GM19238 (cell line): ENCODE results near the gene CYP2A6.
"Not testable (repeated sequence)": the region's sequence is repeated elsewhere in the genome, so short reads cannot be mapped to it uniquely, and the experiment has no call there.

ENCODE experiments used
- DNase-seq: peaks from one replicate; pipeline ENCODE4 v3.0.0; 2011; ENCODE audit warnings: low spot score; ENCODE audit not compliant: insufficient read length

CYP2A6 gene, protein sequence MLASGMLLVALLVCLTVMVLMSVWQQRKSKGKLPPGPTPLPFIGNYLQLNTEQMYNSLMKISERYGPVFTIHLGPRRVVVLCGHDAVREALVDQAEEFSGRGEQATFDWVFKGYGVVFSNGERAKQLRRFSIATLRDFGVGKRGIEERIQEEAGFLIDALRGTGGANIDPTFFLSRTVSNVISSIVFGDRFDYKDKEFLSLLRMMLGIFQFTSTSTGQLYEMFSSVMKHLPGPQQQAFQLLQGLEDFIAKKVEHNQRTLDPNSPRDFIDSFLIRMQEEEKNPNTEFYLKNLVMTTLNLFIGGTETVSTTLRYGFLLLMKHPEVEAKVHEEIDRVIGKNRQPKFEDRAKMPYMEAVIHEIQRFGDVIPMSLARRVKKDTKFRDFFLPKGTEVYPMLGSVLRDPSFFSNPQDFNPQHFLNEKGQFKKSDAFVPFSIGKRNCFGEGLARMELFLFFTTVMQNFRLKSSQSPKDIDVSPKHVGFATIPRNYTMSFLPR

DNA sequence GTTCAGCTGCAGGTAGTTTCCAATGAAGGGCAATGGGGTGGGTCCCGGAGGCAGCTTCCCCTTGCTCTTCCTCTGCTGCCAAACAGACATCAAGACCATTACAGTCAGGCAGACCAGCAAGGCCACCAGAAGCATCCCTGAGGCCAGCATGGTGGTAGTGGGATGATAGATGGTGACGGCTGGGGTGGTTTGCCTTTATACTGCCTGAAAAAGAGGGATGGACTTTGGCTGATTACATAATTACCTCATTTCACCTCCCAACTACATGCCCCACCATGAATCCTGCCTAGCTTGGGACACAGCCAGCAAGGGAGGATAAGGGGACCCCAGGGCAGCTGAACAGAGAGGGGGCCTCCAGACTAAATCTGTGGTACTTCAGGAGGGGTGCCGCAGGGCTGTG is at the start of gene CYP2A6:
Gene CYP2A6 (minus strand): TSS at position 171 of the 400 bp plus-strand sequence. CDS start 21 bp downstream, at position 150.
- not testable (repeated sequence) for DNase-seq

GRCh38 chr19:40899964-40900363 is 49.7 kb upstream of the CYP2A6 start:
- not testable (repeated sequence) for DNase-seq

DNA sequence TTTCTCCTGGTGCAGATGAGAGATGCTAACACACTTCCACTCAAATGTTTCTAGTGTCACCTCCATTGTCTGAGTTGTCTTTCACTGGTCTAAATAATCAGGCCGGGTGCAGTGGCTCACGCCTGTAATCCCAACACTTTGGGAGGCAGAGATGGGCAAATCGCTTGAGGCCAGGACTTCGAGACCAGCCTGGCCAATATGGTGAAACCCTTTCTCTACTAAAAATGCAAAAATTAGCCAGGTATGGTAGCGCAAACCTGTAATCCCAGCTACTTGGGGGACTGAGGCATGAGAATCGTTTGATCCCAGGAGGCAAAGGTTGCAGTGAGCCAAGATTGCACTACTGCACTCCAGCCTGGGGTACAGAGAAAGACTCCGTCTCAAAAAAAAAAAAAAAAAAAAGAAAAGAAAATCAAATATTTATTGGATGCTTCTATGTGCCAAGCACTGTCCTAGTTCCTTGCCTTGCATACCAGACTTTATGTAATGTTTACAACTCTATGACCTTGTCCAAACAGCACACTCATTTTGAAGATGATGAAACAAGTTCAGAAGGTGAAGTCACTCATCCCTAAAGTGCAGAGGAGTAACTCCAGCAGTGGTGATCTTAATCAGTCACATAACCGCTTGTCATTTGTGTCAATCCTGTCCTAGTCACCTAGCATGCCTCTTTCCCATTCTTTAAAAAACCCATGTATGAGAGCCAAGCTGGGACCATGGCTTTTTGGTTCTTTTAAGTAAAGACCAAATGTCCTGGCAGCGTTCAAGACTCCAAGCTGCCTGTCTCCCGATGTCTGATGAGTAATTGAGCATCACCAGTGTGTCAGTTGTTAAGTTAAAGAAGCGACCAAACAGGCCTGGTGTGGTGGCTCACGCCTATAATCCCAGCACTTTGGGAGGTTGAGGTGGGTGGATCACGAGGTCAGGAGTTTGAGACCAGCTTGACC is 46.9 kb upstream of the CYP2A6 start:
- not testable (repeated sequence) for DNase-seq

- DNase-seq: no peak
Observed at GRCh38 chr19:40896418-40896796, 46.2 kb upstream of the CYP2A6 start.

- DNase-seq: no peak
Observed at GRCh38 chr19:40893112-40893511, 42.9 kb upstream of the CYP2A6 start.

GRCh38 chr19:40889366-40889765 is 39.1 kb upstream of the CYP2A6 start:
- no peak for DNase-seq

GRCh38 chr19:40888191-40888590 is 37.9 kb upstream of the CYP2A6 start:
- DNase-seq: no peak

DNA sequence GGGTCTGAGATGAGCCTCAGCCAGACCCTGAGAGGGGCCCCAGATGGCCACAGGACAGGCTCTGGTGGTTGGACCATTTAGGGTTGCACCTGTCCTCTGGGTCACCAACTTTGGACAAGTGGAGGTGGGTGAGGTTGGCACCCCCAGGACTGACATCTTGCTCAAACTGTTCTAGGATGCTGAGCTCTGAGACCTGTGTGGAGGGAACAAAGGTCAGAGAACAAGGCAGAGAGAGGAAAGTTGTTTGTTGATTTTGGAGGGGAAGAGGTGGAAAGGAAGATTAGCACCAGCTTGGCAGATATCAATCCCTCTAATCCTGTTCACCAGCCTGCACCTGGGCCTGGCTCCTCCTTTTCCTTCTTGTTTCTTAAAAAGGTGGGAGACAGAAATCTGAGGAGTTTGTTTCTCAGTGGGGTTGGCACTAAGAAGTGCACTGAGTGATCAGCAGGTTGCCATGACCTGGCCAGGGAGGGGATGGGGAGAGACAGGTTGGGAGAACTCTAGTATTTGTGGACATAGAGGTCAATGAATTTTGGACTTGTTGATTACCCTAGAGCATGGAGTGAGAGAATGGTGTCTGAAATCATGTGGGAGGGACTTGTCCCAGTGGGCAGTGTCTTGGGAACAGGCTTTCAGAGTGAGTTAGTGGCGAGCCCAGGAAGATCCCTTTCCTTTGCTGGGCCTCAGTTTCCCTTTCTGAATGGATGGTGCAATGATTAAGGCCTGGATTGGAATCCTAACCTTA is 34.1 kb upstream of the CYP2A6 start:
- not testable (repeated sequence) for DNase-seq

DNA sequence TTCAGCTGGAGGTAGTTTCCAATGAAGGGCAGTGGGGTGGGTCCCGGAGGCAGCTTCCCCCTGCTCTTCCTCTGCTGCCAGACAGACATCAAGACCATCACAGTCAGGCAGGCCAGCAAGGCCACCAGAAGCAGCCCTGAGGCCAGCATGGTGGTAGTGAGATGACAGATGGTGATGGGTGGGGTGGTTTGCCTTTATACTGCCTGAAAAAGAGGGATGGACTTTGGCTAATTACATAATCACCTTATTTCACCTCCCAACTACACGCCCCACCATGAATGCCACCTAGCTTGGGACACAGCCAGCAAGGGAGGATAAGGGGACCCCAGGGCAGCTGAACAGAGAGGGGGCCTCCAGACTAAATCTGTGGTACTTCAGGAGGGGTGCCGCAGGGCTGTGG is 31.8 kb upstream of the CYP2A6 start, which contains the start of gene CYP2A7:
Gene CYP2A7 (minus strand): TSS at position 170 of the 400 bp plus-strand sequence. CDS start 21 bp downstream, at position 149.
- DNase-seq: not testable (repeated sequence)

DNA sequence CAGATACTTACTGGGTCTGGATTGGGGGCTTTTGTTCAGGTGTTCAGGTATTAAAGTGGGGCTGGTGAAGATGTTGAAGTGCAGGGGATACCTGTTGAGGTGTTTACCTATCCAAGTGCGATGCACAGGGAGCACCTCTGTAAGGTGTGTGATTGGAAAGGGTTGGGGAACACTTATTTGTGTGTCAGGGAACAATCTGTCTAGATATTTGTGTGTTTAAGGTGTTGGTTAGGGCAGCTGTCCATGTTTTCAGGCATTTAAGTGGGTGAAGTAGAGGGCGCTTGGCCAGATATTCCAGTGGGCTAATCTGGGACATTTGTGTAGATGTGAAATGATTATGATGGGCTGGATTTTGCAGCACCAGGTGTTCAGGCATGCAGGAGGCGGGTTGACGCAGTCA is 29.1 kb upstream of the CYP2A6 start:
- DNase-seq: not testable (repeated sequence)

DNA sequence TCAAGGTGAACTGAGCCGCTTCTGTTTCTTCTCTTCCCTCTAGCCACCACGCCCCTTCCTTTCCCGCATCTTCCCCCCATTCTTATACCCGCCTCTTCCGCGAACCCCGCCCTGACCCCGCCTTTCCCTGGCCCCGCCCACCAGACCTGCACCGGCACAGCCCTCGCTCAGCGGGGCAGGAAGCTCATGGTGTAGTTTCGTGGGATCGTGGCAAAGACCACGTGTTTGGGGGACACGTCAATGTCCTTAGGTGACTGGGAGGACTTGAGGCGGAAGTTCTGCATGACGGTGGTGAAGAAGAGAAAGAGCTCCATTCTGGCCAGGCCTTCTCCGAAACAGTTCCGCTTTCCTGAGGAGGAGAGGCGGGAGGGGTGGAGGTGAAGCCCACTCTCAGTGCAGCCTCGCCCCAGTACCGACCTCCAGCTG is 25.3 kb upstream of the CYP2A6 start:
- DNase-seq: not testable (repeated sequence)

DNA sequence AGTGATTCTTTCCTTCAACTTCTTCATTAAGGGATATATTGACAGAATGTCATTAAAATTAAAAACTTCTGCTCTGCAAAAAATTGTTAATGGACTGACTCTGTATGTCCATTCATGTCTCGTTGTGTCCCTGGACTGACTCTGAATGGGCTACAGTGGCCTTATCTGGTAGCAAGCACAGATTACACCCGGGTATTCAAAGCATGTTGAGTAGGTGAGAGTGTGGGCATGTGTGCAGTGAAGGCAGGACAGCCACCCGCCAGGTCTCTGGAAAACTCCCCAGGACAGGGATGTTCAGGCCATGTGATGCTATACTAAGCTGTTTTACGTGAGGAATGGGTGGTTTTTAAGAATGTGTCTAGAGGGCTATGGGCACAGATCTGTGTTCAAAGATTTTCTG is 24.6 kb upstream of the CYP2A6 start:
- not testable (repeated sequence) for DNase-seq

GRCh38 chr19:40873873-40874272 is 23.6 kb upstream of the CYP2A6 start:
- not testable (repeated sequence) for DNase-seq

DNA sequence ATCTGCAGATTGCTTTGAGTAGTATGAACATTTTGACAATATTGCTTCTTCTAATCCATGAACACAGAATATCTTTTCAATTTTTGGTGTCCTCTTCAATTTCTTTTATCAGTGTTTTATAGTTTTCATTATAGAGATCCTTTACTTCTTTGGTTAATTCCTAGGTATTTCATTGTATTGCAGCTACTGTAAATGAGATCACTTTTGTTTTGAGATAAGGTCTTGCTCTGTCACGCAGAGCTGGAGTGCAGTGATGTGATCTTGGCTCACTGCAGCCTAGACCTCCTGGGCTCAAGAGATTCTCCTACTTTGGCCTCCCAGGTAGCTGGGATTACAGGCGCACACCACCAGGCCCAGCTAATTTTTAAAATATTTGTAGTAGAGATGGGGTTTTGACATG is 22.0 kb upstream of the CYP2A6 start:
- DNase-seq: no peak

DNA sequence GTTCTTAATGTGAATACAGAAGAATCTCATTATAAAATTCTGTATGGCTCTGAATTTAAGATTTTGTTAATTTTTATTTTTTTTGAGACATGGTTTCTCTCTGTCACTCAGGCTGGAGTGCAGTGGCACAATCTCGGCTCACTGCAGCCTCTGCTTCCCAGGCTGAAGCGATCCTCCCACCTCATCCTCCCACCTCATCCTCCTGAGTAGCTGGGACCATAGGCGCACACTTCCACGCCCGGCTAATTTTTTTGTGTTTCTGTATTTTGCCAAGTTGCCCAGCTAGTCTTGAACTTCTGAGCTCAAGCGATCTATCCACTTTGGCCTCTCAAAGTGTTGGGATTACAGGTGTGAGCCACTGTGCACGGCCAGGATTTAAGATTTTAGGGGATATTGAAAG is 17.5 kb upstream of the CYP2A6 start:
- no peak for DNase-seq

DNA sequence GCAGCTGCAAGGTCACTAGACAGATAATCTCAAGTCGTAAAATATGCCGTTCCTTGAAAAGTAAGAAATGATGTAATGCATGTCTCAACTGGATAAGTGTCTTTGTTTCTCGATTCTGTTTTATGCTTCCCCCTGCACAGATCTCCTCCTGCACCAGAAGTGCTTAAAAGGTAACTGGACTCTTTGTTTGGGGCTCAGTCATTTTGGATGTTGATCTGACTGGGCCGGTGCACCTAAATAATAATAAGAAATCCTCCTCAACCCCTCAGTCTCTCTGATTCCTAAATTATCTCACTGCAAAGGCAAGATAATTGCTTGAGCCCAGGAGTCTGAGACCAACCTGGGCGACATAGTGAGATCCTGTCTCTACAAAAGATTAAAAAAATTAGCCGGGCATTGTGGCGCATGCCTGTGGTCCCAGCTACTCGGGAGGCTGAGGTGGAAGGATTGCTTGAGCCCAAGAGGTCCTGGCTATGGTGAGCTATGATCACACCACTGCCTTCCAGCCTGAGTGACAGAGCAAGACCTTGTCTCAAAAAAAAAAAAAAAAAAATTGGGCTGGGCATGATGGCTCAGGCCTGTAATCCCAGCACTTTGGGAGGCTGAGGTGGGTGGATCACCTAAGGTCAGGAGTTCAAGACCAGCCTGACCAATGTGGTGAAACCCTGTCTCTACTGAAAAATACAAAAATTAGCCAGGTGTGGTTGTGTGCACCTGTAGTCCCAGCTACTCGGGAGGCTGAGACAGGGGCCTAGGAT is 14.7 kb upstream of the CYP2A6 start:
- not testable (repeated sequence) for DNase-seq

DNA sequence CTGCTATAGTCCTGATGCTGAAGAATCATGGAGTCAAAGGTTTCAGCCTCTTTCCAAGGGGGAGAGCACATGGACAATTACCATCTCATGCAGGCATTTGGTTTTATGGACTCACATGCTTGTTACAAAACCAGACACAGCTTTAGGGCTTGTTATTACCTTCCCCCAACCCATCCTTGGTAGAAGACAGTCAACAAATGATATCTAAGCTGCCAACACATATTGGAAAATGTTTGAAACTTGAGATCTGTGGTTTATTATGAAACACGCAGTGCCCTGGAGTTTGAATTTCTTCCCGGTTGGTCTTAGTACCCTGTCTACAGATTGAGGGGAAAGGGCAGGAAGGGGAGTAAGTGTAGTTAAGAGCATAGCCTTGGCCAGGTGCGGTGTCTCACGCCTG is 12.5 kb upstream of the CYP2A6 start:
- DNase-seq: no peak

GRCh38 chr19:40862333-40862732 is 12.1 kb upstream of the CYP2A6 start:
- no peak for DNase-seq

DNA sequence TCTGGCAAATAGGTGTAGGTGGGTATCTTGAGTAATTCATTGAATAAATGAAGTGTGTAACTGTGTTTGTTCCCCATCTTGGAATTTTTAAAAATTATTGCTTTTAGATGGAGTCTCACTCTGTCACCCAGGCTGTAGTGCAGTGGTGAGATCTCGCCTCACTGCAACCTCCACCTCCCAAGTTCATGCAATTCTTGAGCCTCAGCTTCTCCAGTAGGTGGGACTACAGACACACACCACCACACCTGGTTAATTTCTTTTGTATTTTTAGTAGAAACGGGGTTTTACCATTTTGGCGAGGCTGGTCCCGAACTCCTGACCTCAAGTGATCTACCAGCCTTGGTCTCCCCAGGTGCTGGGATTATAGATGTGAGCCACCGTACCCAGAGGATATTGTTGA is 7.9 kb upstream of the CYP2A6 start:
- no peak for DNase-seq

DNA sequence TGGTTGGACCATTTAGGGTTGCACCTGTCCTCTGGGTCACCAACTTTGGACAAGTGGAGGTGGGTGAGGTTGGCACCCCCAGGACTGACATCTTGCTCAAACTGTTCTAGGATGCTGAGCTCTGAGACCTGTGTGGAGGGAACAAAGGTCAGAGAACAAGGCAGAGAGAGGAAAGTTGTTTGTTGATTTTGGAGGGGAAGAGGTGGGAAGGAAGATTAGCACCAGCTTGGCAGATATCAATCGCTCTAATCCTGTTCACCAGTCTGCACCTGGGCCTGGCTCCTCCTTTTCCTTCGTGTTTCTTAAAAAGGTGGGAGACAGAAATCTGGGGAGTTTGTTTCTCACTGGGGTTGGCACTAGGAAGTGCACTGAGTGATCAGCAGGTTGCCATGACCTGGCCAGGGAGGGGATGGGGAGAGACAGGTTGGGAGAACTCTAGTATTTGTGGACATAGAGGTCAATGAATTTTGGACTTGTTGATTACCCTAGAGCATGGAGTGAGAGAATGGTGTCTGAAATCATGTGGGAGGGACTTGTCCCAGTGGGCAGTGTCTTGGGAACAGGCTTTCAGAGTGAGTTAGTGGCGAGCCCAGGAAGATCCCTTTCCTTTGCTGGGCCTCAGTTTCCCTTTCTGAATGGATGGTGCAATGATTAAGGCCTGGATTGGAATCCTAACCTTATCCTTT is 2.4 kb upstream of the CYP2A6 start:
- not testable (repeated sequence) for DNase-seq
